Mesenchymal stem cell (in vitro differentiated cells and primary cell): ENCODE data around the gene STK11.

Source experiments
- DNase-seq: peaks from one replicate; pipeline ENCODE4 v3.0.0-alpha.2; 2013
- H2AFZ ChIP-seq: one replicate; pipeline ENCODE4 v1.6.1; 2013; ENCODE audit warnings: low read depth, mild to moderate bottlenecking, control low read depth, inconsistent platforms, low read length, moderate library complexity
- H2AK5ac ChIP-seq: 2 replicates; pipeline ENCODE4 v1.6.1; 2013; ENCODE audit warnings: low read length, moderate library complexity, mild to moderate bottlenecking, inconsistent platforms; ENCODE audit not compliant: severe bottlenecking
- H2BK120ac ChIP-seq: one replicate; pipeline ENCODE4 v1.6.1; 2013; ENCODE audit warnings: low read depth, mild to moderate bottlenecking, inconsistent platforms, low read length, moderate library complexity
- H2BK12ac ChIP-seq, 2 experiments: one replicate each; pipeline ENCODE4 v1.6.1; 2013; ENCODE audit warnings: inconsistent platforms in 2 of 2, low read length in 2 of 2, mild to moderate bottlenecking in 2 of 2, moderate library complexity in 2 of 2, control low read depth in 1 of 2
- H2BK15ac ChIP-seq: one replicate; pipeline ENCODE4 v1.6.1; 2013; ENCODE audit warnings: mild to moderate bottlenecking, low read depth, inconsistent platforms; ENCODE audit not compliant: poor library complexity, severe bottlenecking
- H2BK5ac ChIP-seq: 2 replicates; pipeline ENCODE4 v1.6.1; 2013; ENCODE audit warnings: low read depth, mild to moderate bottlenecking, low read length, control low read depth, inconsistent platforms; ENCODE audit not compliant: poor library complexity, severe bottlenecking
- H3K14ac ChIP-seq, 2 experiments: one replicate each; pipeline ENCODE4 v1.6.1; 2013; ENCODE audit warnings: inconsistent platforms in 2 of 2, low read length in 2 of 2, control low read depth in 1 of 2, mild to moderate bottlenecking in 1 of 2, moderate library complexity in 1 of 2
- H3K18ac ChIP-seq, 2 experiments: one replicate each; pipeline ENCODE4 v1.6.1; 2013; ENCODE audit warnings: inconsistent platforms in 2 of 2, low read length in 2 of 2, control low read depth in 1 of 2, low read depth in 1 of 2, mild to moderate bottlenecking in 1 of 2
- H3K23ac ChIP-seq, 2 experiments: one replicate each; pipeline ENCODE4 v1.6.1; 2013; ENCODE audit warnings: inconsistent platforms in 2 of 2, low read length in 2 of 2, mild to moderate bottlenecking in 2 of 2, moderate library complexity in 2 of 2, control low read depth in 1 of 2
- H3K27ac ChIP-seq: 2 replicates; pipeline ENCODE4 v1.5.1; 2013; ENCODE audit warnings: mild to moderate bottlenecking, moderate library complexity, low read length, control low read depth, inconsistent platforms; ENCODE audit not compliant: poor library complexity, severe bottlenecking
- H3K27me3 ChIP-seq, 2 experiments: 2 replicates each; pipeline versions ENCODE4 v1.6.1 to v1.7.0; 2013; ENCODE audit warnings: low read length in 2 of 2, mild to moderate bottlenecking in 2 of 2, moderate library complexity in 2 of 2, control low read depth in 1 of 2, inconsistent platforms in 1 of 2; ENCODE audit not compliant: control insufficient read depth in 1 of 2, insufficient read depth in 1 of 2
- H3K36me3 ChIP-seq, 2 experiments: 2 replicates each; pipeline versions ENCODE4 v1.6.1 to v1.7.0; 2013; ENCODE audit warnings: low read length in 2 of 2, control low read depth in 1 of 2, inconsistent platforms in 1 of 2, low read depth in 1 of 2, mild to moderate bottlenecking in 1 of 2; ENCODE audit not compliant: insufficient read depth in 2 of 2, control insufficient read depth in 1 of 2
- H3K4ac ChIP-seq, 2 experiments: one replicate each; pipeline ENCODE4 v1.6.1; 2013; ENCODE audit warnings: inconsistent platforms in 2 of 2, low read length in 2 of 2, mild to moderate bottlenecking in 2 of 2, moderate library complexity in 2 of 2, control low read depth in 1 of 2, low read depth in 1 of 2
- H3K4me1 ChIP-seq: 2 replicates; pipeline ENCODE4 v1.6.1; 2013; ENCODE audit warnings: low read depth, low read length, control low read depth; ENCODE audit not compliant: control insufficient read depth, insufficient read depth
- H3K4me2 ChIP-seq: 2 replicates; pipeline ENCODE4 v1.6.1; 2013; ENCODE audit warnings: low read length, mild to moderate bottlenecking, inconsistent platforms; ENCODE audit not compliant: poor library complexity, severe bottlenecking
- H3K4me3 ChIP-seq, 2 experiments: 2 replicates each; pipeline versions ENCODE4 v1.5.1 to v1.7.0; 2013; ENCODE audit warnings: low read length in 2 of 2, mild to moderate bottlenecking in 2 of 2, control low read depth in 1 of 2, low read depth in 1 of 2; ENCODE audit not compliant: insufficient read depth in 1 of 2
- H3K79me1 ChIP-seq: replicated peaks from 2 replicates; pipeline ENCODE4 v1.6.1; 2013; ENCODE audit warnings: mild to moderate bottlenecking, control low read depth, low read length, inconsistent platforms; ENCODE audit not compliant: poor library complexity, severe bottlenecking
- H3K9ac ChIP-seq: 2 replicates; pipeline ENCODE4 v1.7.0; 2013; ENCODE audit warnings: mild to moderate bottlenecking, low read length, moderate library complexity
- H3K9me3 ChIP-seq: 2 replicates; pipeline ENCODE4 v1.7.0; 2013; ENCODE audit warnings: mild to moderate bottlenecking, low read length; ENCODE audit not compliant: control insufficient read depth
- H4K8ac ChIP-seq: one replicate; pipeline ENCODE4 v1.6.1; 2013; ENCODE audit warnings: inconsistent platforms, mild to moderate bottlenecking, low read length, moderate library complexity
- H4K91ac ChIP-seq: one replicate; pipeline ENCODE4 v1.6.1; 2013; ENCODE audit warnings: mild to moderate bottlenecking, low read length, inconsistent platforms
- WGBS: methylation state at CpG from one replicate; pipeline ENCODE4 v1.1.7; 2013; ENCODE audit warnings: mixed read lengths; 5-methylcytosine and 5-hydroxymethylcytosine counted together

The STK11 gene

DNA sequence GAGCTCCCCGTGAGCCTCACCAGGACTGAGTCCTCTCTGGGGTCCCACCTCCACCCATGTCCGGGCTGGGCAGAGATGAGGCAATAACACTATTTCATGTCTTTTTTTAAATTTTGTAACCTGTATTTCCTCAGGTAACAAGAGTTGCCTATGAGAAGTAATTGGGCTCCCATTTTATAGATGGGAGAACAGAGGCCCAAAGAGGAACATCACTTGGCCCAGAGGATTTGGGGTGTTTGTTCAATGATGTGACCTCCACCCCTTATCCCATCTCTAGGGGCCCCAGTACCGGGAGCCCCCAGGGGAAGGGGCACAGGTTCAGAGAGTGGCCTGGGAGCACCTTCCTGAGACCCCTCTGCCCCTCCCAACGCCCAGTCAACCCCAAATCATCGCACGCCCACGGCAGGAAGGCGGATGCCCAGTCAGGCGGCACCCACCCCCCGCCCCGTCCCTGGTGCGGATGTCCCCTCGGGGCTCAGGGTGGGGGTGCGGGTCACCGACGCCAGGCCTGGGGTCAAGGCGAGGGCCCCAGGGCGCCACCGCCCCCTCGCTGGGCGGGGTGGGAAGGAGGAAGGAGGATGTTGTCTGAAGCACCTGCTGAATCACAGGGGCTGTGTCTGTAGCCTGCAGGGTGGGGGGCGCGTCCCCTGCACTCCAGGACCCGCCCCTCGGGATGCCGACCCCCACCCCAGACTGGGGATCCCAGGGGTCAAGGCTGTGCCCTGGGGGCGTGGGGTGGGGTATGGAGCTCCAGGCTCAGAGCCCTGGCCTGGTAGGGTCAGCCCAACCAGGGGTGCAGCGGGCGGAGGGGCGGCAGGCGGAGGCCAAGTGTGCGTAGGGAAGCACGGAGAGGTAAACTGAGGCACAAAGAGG is 54.5 kb downstream of the STK11 start:
- peak overlapping the region; percentile 70 for H3K27ac ChIP-seq
- peak overlapping the region; percentile 34 to 61 for H3K4me3 ChIP-seq
- peak overlapping the region; percentile 52 for H2BK15ac ChIP-seq
- H3K18ac ChIP-seq, result peak overlapping the region; percentile 88 to 94
- peak overlapping the region; percentile 80 for H4K8ac ChIP-seq
- H3K27me3 ChIP-seq, result no peaks in the 10 kb centered on the region
- H3K4me2 ChIP-seq, result peak overlapping the region; percentile 69
- 17% methylated on average over 25 of the region's 33 CpGs for WGBS
- H3K79me1 ChIP-seq, result peaks cover 4% of the 10 kb centered on the region
- no peaks in the 10 kb centered on the region for H3K9me3 ChIP-seq
- H2AFZ ChIP-seq, result no peak overlapping the region
- H3K14ac ChIP-seq, result no peak overlapping the region
- H3K23ac ChIP-seq, result peak overlapping the region in 1 of 2 experiments; percentile 30
- DNase-seq, result no peak
- H2BK5ac ChIP-seq, result no peak overlapping the region
- peak overlapping the region; percentile 78 to 92 for H2BK12ac ChIP-seq
- H4K91ac ChIP-seq, result peak overlapping the region; percentile 92
- peaks cover 32 to 53% of the 10 kb centered on the region in 2 experiments for H3K36me3 ChIP-seq
- peak overlapping the region; percentile 88 for H2BK120ac ChIP-seq
- peak overlapping the region; percentile 90 for H2AK5ac ChIP-seq
- H3K9ac ChIP-seq, result peak overlapping the region; percentile 81
- peak overlapping the region; percentile 24 to 73 for H3K4ac ChIP-seq
- H3K4me1 ChIP-seq, result peaks cover 80% of the 10 kb centered on the region

DNA sequence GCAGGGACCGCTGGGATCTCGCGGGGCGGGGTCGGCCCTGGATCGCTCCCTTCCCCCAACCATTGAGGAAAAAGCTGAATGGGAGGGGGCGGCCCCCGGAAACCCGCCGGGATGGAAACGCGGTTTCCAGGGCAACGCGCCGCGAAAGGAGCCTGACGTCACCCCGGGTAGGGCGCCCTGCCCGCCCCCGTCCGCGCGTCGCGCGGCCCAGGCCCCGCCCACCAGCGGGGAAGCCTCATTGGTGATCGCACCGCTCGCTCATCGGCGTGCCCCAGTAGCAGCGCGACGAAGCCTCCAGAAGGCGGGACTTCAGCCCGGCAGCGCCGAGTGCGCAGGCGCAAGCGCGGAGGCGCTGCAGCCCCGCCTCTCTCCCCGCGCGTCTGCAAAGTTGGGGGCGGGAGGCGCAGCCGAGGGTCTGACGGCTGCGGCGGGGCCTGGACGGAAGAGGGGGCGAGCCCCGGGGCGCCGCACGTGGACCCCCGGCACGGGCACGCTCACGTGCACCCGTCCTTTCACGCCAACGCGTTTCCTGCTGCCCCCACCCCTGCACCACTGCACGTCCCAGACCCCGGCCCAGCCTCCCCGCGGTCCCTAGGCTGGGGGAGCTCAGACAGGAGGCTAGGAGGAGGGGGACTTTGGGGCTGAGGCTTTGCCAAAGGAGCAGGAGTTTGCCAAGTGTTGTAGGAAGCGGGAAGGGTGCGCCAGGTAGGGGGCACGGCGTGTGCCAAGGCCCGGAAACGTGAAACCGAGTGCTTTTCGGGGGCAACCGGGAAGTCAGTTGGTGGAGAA is 55.4 kb downstream of the STK11 start:
- H3K4me1 ChIP-seq, result peaks cover 79% of the 10 kb centered on the region
- peak overlapping the region; percentile 97 for H2BK120ac ChIP-seq
- H3K4me2 ChIP-seq, result peak overlapping the region; percentile 94
- peaks cover 24 to 45% of the 10 kb centered on the region in 2 experiments for H3K36me3 ChIP-seq
- H3K4ac ChIP-seq, result peak overlapping the region; percentile 90 to 97
- peak overlapping the region in 1 of 2 experiments; percentile 93 for H3K14ac ChIP-seq
- peak overlapping the region; percentile 94 for H2BK5ac ChIP-seq
- H2AFZ ChIP-seq, result no peak overlapping the region
- peak overlapping the region; percentile 98 to 99 for H3K18ac ChIP-seq
- DNase-seq, result peak; percentile 95
- H3K79me1 ChIP-seq, result peaks cover 4% of the 10 kb centered on the region
- peak overlapping the region; percentile 78 for H3K27ac ChIP-seq
- no peaks in the 10 kb centered on the region for H3K27me3 ChIP-seq
- peak overlapping the region; percentile 66 for H2BK15ac ChIP-seq
- H2AK5ac ChIP-seq, result peak overlapping the region; percentile 55
- H3K9me3 ChIP-seq, result no peaks in the 10 kb centered on the region
- peak overlapping the region; percentile 67 to 80 for H3K4me3 ChIP-seq
- H3K23ac ChIP-seq, result peak overlapping the region in 1 of 2 experiments; percentile 95
- H2BK12ac ChIP-seq, result peak overlapping the region; percentile 90 to 92
- H4K91ac ChIP-seq, result peak overlapping the region; percentile 99
- WGBS, result 2% methylated on average over 70 of the region's 83 CpGs
- H4K8ac ChIP-seq, result peak overlapping the region; percentile 93
- peak overlapping the region; percentile 91 for H3K9ac ChIP-seq

DNA sequence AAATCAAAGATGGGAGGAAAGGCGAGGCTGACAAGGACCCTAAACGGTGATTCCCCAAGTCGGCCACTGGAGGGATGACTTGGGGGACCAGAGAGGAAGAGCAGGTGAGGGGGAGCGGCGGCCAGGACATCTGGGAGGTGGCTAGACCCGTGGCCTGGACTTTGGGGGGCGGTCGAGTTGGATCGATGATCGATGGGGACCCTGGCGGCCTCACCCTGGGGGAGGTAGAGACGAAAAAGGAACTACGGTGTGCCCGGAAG is 55.9 kb downstream of the STK11 start:
- Histone ChIP-seq H3K18ac (peak overlapping the region; percentile 98 to 99), H2BK15ac (peak overlapping the region; percentile 66), H3K79me1 (peaks cover 4% of the 10 kb centered on the region), H3K14ac (peak overlapping the region in 1 of 2 experiments; percentile 93), H4K91ac (peak overlapping the region; percentile 99), H3K23ac (peak overlapping the region in 1 of 2 experiments; percentile 14), H3K27ac (peak overlapping the region; percentile 78), H2BK5ac (peak overlapping the region; percentile 94), H2AFZ (no peak overlapping the region), H2AK5ac (peak overlapping the region; percentile 55), H4K8ac (peak overlapping the region; percentile 93), H3K9me3 (no peaks in the 10 kb centered on the region), H3K4me3 (peak overlapping the region; percentile 67 to 80), H3K4ac (peak overlapping the region; percentile 90 to 97), H3K4me2 (peak overlapping the region; percentile 94), H3K27me3 (no peaks in the 10 kb centered on the region), H3K9ac (peak overlapping the region; percentile 91), H2BK12ac (peak overlapping the region; percentile 88 to 90), H3K4me1 (peaks cover 81% of the 10 kb centered on the region), H2BK120ac (peak overlapping the region; percentile 97), H3K36me3 (peaks cover 21 to 41% of the 10 kb centered on the region in 2 experiments)
- DNase-seq, result peak; percentile 54
- WGBS, result 22% methylated on average over 14 of the region's 14 CpGs
